GM12878 (cell line): Measurements from ENCODE around the gene FARSB. TPM values are rescaled to one million over a fixed set of nuclear protein-coding genes. Genes with fewer than 3 reads are reported as not detected.

Experiments
- ATAC-seq: fragments of 200-7000 bp; cut with Tn5 transposase; 3 replicates; pipeline ENCODE4 v1.9.1; 2020; ENCODE audit warnings: mild to moderate bottlenecking, moderate library complexity
- BruUV-seq: library from RNA; stranded (reverse); fragments of 400-500 nt; replicated peaks from 2 replicates; lab custom pipeline; 2021; lab: Mats Ljungman, UMichigan
- CTCF ChIA-PET: fragments of 300-600 bp; sonication (Branson Sonifier 250); formaldehyde crosslinking; extraction: SDS; loops from one replicate; lab custom pipeline; 2021; ENCODE audit warnings: inconsistent platforms; lab: Yijun Ruan, JAX
- POLR2A ChIA-PET: fragments of 350-600 bp; formaldehyde crosslinking; extraction: SDS; loops from one replicate; lab custom pipeline; 2021; ENCODE audit warnings: inconsistent platforms; lab: Charles Lee
- RAD21 ChIA-PET: fragments of 300-600 bp; sonication (Branson Sonifier 250); formaldehyde crosslinking; loops from one replicate; lab custom pipeline; 2023; ENCODE audit warnings: antibody characterized with exemption; ENCODE audit not compliant: unreplicated experiment; lab: Charles Lee
- SMC1A ChIA-PET: fragments of 300-600 bp; sonication (Branson Sonifier 250); formaldehyde crosslinking; loops from one replicate; lab custom pipeline; 2023; ENCODE audit not compliant: unreplicated experiment, uncharacterized antibody; lab: Charles Lee
- DNase-seq: peaks from one replicate; pipeline ENCODE4 v3.0.0-alpha.2; 2011; ENCODE audit warnings: low read depth, low spot score
- FAIRE-seq: peaks from 3 replicates; lab custom pipeline; 2011; peaks lifted over from hg19 to GRCh38; lab: Jason Lieb, UNC
- H2AFZ ChIP-seq: 2 replicates; pipeline ENCODE4 v1.6.0; 2011; ENCODE audit warnings: low read depth, low read length, control low read depth; ENCODE audit not compliant: control insufficient read depth
- H3K27ac ChIP-seq: 2 replicates; pipeline ENCODE4 v1.5.1; 2011; ENCODE audit warnings: control low read depth; ENCODE audit not compliant: control insufficient read depth, insufficient read depth
- H3K27me3 ChIP-seq, 2 experiments: replicated peaks in 1 of 2; 2 replicates each; pipeline versions ENCODE4 v1.6.0 to v1.6.1; 2011; ENCODE audit warnings: low read length in 1 of 2; ENCODE audit not compliant: control insufficient read depth in 2 of 2, insufficient read depth in 2 of 2
- H3K36me3 ChIP-seq, 2 experiments: 2 replicates each; pipeline ENCODE4 v1.5.1; 2011; ENCODE audit warnings: low read length in 1 of 2; ENCODE audit not compliant: control insufficient read depth in 2 of 2, insufficient read depth in 2 of 2
- H3K4me1 ChIP-seq: 2 replicates; pipeline ENCODE4 v1.6.1; 2011; ENCODE audit warnings: mild to moderate bottlenecking, low read length, moderate library complexity, mixed read lengths; ENCODE audit not compliant: control insufficient read depth, insufficient read depth
- H3K4me2 ChIP-seq: 2 replicates; pipeline ENCODE4 v1.6.0; 2011; ENCODE audit warnings: control low read depth; ENCODE audit not compliant: control insufficient read depth, insufficient read depth
- H3K4me3 ChIP-seq: fragments of 200-600 bp; sonication (generic); 2 replicates; pipeline ENCODE4 v1.5.1; 2016
- H3K79me2 ChIP-seq: 2 replicates; pipeline ENCODE4 v1.6.0; 2011; ENCODE audit warnings: low read length; ENCODE audit not compliant: control insufficient read depth, insufficient read depth
- H3K9ac ChIP-seq: 2 replicates; pipeline ENCODE4 v1.8.0; 2011; ENCODE audit warnings: low read length, control low read depth, mixed read lengths; ENCODE audit not compliant: control insufficient read depth, insufficient read depth
- H3K9me3 ChIP-seq: replicated peaks from 3 replicates; pipeline ENCODE4 v1.5.1; 2011; ENCODE audit warnings: mild to moderate bottlenecking, low read length; ENCODE audit not compliant: control insufficient read depth, insufficient read depth
- H4K20me1 ChIP-seq: 2 replicates; pipeline ENCODE4 v1.6.0; 2011; ENCODE audit not compliant: control insufficient read depth, insufficient read depth
- CEBPB ChIP-seq, 2 experiments: fragments of 150-350 bp in 1 of 2; IDR thresholded peaks; 2 replicates each; pipeline ENCODE4 v1.6.1; 2012 to 2014; ENCODE audit warnings: low read depth in 2 of 2, low read length in 2 of 2, borderline replicate concordance in 1 of 2, inconsistent platforms in 1 of 2
- CREB1 ChIP-seq: IDR thresholded peaks from 2 replicates; pipeline ENCODE4 v1.6.1; 2012; ENCODE audit warnings: low read depth, mild to moderate bottlenecking, inconsistent platforms
- MYB ChIP-seq: fragments of 150-350 bp; IDR thresholded peaks from 2 replicates; pipeline ENCODE4 v1.6.1; 2014; ENCODE audit warnings: mild to moderate bottlenecking, low read depth, low read length, borderline replicate concordance
- RAD21 ChIP-seq: IDR thresholded peaks from 2 replicates; pipeline ENCODE4 v1.6.1; 2011; ENCODE audit warnings: mild to moderate bottlenecking, low read depth, low read length, moderate library complexity; ENCODE audit not compliant: insufficient read depth
- SMC3 ChIP-seq: IDR thresholded peaks from 2 replicates; pipeline ENCODE4 v1.6.1; 2011; ENCODE audit warnings: low read length, improper control_type of control experiment, borderline replicate concordance
- SUZ12 ChIP-seq: fragments of 200-600 bp; sonication (generic); IDR thresholded peaks from one replicate; pipeline ENCODE4 v1.6.1; 2018; ENCODE audit warnings: antibody characterized with exemption, mild to moderate bottlenecking; ENCODE audit not compliant: unreplicated experiment
- WGBS: methylation state at CpG from one replicate; pipeline ENCODE4 v1.1.6; 2016; ENCODE audit warnings: low lambda C conversion rate; ENCODE audit not compliant: insufficient replicate concordance, insufficient coverage; ENCODE audit errors: missing lambda C conversion rate; 5-methylcytosine and 5-hydroxymethylcytosine counted together
- in situ Hi-C: fragments of 300-500 bp; cut with MboI; formaldehyde crosslinking; loops from 9 replicates; pipeline ENCODE4 v1.14.3; 2018; ENCODE audit warnings: mixed read lengths
- intact Hi-C: fragments of 100-400 bp; cut with micrococcal nuclease; formaldehyde crosslinking; loops from one replicate; pipeline ENCODE4 v1.14.2; 2022; ENCODE audit not compliant: unreplicated experiment
- polyA plus RNA-seq, 11 experiments: library from polyadenylated mRNA; depleted of rRNA in 4 of 11; unstranded in 6 of 11; stranded (reverse) in 5 of 11; fragments of >200 nt; fragmentation: Nextera tagmentation in 4 of 11; fragmentation: Illumina TruSeq in 1 of 11; extraction: Ambion mirVana in 4 of 11; extraction: Trizol in 1 of 11; gene quantifications; 1 replicate in 1 of 11; 2 replicates in 10 of 11; pipeline versions ENCODE4 v1.2.1 to v1.2.3, GENCODE V29; 2011 to 2016; ENCODE audit warnings: inconsistent platforms in 2 of 11, missing spikeins in 2 of 11, low read depth in 1 of 11
- total RNA-seq, 4 experiments: library from RNA; depleted of rRNA in 3 of 4; stranded (reverse); fragments of >200 nt in 3 of 4; fragmentation: Illumina TruSeq in 1 of 4; extraction: Trizol in 1 of 4; gene quantifications; 2 replicates each; pipeline versions ENCODE4 v1.2.1 to v1.2.3, GENCODE V29; 2013 to 2021
- TF ChIP-seq, protein P1 (sequence below), 3 experiments: IDR thresholded peaks in 2 of 3; conservative IDR thresholded peaks in 1 of 3; 2 replicates each; pipeline ENCODE4 v1.5.1; 2011; ENCODE audit warnings: low read depth in 3 of 3, low read length in 3 of 3, mild to moderate bottlenecking in 3 of 3, control low read depth in 2 of 3, moderate library complexity in 2 of 3, inconsistent platforms in 1 of 3, mixed read lengths in 1 of 3; ENCODE audit not compliant: control insufficient read depth in 2 of 3, insufficient read depth in 1 of 3; ENCODE audit errors: extremely low read depth in 1 of 3
- TF ChIP-seq, protein P2 (sequence below): fragments of 450-650 bp; IDR thresholded peaks from 2 replicates; pipeline ENCODE4 v1.6.1; 2017; ENCODE audit warnings: antibody characterized with exemption, mild to moderate bottlenecking, moderate library complexity

FARSB gene
- total and polyA plus RNA-seq, 10 of the 15 experiments (the other 5 are each of a cell fraction or from before 2014, with no cell fraction given), result 32.4 to 127 (median 73.8) TPM

DNA sequence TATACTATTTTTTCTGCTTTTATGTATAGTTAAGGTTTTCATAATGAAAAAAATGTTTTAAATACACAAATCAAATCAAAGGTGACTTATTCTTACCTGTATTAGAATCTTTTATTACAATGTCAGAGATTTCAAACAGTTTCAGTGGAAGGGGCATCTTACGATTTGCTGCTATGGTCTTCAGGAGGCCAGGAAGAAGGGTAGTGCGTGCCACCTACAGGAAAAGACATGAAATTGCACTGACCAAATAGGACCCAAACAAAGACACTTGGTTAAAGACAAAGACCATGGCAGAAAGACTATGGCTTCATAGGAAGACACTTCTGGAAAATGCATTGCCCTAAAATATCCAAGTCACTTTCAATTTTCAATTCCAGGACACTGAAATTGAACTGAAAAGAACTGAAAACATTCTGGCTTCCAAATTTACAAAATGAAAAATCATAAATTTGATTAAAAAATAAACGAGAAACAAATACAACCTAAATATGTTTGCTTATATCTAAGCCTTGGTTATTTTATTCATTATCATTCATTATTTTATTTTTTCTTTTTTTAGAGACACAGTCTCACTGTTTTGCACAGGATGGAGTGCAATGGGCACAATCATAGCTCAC lies 42.1 kb downstream of the FARSB start:
- ChIA-PET RAD21 (interaction anchor here (2.5 kb wide), 1 partner anchor 296 kb away, joined by 16 read pairs; no protein-coding TSS in a partner anchor), CTCF (interaction anchor here (1.0 to 2.0 kb wide), 13 partner anchors 10 to 589 kb away, joined by 3 to 27 read pairs (median 4); no protein-coding TSS in a partner anchor), SMC1A (interaction anchor here (0.8 to 2.7 kb wide), 8 partner anchors 16 to 575 kb away, joined by 3 to 19 read pairs (median 4); no protein-coding TSS in a partner anchor), POLR2A (interaction anchor here (1.0 to 1.4 kb wide), 2 partner anchors 10 to 296 kb away, joined by 3 read pairs; no protein-coding TSS in a partner anchor)
- no peaks in the 10 kb centered on the region for H3K79me2 ChIP-seq
- H4K20me1 ChIP-seq, result no peaks in the 10 kb centered on the region
- in situ Hi-C loops (no loop called here), intact Hi-C loops (loop anchor here (1.0 kb wide), 2 partner anchors 296 to 557 kb away; no protein-coding TSS in a partner anchor)
- WGBS, result 33% methylated on average over 3 of the region's 3 CpGs
- H3K27ac ChIP-seq, result no peak overlapping the region
- H3K4me2 ChIP-seq, result no peak overlapping the region
- peaks cover 7 to 12% of the 10 kb centered on the region in 2 experiments for H3K36me3 ChIP-seq
- H3K4me3 ChIP-seq, result no peak overlapping the region
- peak; percentile 64 for FAIRE-seq
- no peaks in the 10 kb centered on the region for H3K27me3 ChIP-seq
- H2AFZ ChIP-seq, result no peak overlapping the region
- no peak overlapping the region for H3K9ac ChIP-seq
- peak; percentile 93 for ATAC-seq
- TF ChIP-seq MYB (no peak), SUZ12 (no peak), RAD21 (peak; percentile 71), CREB1 (no peak), SMC3 (peak; percentile 60; the same call in 1 of the 2 replicates), CEBPB (IDR thresholded peaks at IDR 0.05; ENCODE audit: borderline replicate concordance in 1 of 2, low read depth in 2 of 2, low read length in 2 of 2) (no peak)
- TF ChIP-seq, protein P1, sequence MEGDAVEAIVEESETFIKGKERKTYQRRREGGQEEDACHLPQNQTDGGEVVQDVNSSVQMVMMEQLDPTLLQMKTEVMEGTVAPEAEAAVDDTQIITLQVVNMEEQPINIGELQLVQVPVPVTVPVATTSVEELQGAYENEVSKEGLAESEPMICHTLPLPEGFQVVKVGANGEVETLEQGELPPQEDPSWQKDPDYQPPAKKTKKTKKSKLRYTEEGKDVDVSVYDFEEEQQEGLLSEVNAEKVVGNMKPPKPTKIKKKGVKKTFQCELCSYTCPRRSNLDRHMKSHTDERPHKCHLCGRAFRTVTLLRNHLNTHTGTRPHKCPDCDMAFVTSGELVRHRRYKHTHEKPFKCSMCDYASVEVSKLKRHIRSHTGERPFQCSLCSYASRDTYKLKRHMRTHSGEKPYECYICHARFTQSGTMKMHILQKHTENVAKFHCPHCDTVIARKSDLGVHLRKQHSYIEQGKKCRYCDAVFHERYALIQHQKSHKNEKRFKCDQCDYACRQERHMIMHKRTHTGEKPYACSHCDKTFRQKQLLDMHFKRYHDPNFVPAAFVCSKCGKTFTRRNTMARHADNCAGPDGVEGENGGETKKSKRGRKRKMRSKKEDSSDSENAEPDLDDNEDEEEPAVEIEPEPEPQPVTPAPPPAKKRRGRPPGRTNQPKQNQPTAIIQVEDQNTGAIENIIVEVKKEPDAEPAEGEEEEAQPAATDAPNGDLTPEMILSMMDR (IDR thresholded peaks at IDR 0.05 in 2 of 3, conservative IDR thresholded peaks at IDR 0.05 in 1 of 3; ENCODE audit: control insufficient read depth in 2 of 3, extremely low read depth in 1 of 3, insufficient read depth in 1 of 3, low read depth in 3 of 3, low read length in 3 of 3), result peak; percentile 73 to 82 (median 79)
- TF ChIP-seq, protein P2, sequence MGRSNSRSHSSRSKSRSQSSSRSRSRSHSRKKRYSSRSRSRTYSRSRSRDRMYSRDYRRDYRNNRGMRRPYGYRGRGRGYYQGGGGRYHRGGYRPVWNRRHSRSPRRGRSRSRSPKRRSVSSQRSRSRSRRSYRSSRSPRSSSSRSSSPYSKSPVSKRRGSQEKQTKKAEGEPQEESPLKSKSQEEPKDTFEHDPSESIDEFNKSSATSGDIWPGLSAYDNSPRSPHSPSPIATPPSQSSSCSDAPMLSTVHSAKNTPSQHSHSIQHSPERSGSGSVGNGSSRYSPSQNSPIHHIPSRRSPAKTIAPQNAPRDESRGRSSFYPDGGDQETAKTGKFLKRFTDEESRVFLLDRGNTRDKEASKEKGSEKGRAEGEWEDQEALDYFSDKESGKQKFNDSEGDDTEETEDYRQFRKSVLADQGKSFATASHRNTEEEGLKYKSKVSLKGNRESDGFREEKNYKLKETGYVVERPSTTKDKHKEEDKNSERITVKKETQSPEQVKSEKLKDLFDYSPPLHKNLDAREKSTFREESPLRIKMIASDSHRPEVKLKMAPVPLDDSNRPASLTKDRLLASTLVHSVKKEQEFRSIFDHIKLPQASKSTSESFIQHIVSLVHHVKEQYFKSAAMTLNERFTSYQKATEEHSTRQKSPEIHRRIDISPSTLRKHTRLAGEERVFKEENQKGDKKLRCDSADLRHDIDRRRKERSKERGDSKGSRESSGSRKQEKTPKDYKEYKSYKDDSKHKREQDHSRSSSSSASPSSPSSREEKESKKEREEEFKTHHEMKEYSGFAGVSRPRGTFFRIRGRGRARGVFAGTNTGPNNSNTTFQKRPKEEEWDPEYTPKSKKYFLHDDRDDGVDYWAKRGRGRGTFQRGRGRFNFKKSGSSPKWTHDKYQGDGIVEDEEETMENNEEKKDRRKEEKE, result no peak
- H3K4me1 ChIP-seq, result no peaks in the 10 kb centered on the region
- DNase-seq, result no peak
- H3K9me3 ChIP-seq, result no peaks in the 10 kb centered on the region
- BruUV-seq, result no TSS peak
